Measurements from ENCODE around the gene TECTA. TPM values are rescaled to one million over a fixed set of nuclear protein-coding genes. Genes with fewer than 3 reads are reported as not detected.
"Not testable (repeated sequence)": the region's sequence is repeated elsewhere in the genome, so short reads cannot be mapped to it uniquely, and the experiment has no call there.

Gene TECTA
- polyA plus RNA-seq, 4 donors, result 1.7 to 2.5 (median 2.1) TPM

DNA sequence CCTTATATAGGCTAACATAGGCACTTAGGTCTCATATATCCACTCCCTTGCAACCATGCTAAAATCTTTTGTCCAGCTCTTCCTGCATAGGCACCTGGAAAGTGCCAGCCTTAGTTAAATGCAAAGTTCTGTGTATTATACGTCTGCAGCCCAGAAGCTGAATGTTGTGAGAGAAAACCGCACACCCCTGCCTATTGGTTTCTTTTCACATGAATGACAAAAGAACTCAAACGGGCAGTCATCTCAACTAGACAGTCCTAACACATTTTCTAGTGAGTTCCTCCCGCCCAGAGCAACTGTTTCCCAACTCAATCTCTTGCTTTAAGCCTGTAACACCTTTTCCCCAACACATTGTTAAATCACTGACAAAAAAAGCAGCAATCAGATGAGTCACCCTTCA lies 122.1 kb downstream of the TECTA start:
- no peak for DNase-seq (ENCODE audit: low read depth in 4 of 4, low spot score in 3 of 4)

DNA sequence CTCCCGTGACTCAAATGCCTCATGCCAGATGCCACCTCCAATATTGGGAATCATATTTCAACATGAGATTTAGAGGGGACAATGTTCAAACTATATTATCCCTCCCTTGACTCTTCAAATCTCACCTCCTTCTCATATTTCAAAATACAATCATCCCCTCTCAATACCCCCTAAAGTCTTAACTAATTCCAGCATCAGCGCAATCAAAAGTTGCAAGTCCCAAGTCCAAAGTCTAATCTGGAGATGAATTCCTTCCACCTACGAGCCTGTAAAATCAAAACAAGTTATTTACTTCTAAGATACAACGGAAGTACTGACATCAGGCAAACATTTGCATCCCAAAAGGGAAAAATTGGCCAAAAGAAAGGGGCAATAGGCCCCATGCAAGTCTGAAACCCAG lies 124.3 kb downstream of the TECTA start:
- DNase-seq (ENCODE audit: low read depth in 4 of 4, low spot score in 3 of 4), result no peak

DNA sequence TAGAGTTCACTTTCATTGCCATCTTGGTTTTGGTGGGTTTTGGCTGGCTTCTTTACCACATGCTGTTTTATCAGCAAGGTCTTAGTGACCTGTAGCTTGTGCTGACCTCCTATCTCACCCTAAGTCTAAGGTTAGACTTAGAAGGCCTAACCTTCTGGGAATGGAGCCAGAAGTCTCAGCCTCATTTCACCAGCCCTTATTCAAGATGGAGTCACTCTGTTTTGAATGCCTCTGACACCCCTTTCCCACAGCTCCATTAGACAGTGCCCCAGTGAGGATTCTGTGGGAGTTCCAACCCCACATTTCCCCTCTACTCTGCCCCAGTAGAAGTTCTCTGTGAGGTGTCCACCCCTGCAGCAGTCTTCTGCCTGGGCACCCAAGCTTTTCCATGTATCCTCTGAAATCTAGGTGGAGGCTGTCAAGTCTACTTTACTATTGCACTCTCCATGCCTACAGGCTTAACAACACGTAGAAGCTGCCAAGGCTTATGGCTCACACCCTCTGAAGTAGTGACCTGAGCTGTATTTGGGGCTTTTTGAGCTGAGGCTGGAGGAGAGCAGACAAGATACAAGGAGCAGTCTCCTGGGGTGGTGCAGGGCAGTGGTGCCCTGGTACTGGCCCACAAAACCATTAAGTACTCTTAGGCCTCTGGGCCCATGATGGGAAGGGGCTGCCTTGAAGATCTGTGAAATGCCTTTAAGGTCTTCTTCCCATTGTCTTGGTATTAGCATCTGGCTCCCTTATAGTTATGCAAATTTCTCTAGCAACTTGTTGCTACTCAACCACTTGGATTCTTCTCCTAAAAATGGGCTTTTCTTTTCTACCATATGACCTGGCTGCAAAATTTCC lies 125.6 kb downstream of the TECTA start:
- DNase-seq (ENCODE audit: low read depth in 4 of 4, low spot score in 3 of 4), result no peak

- no peak for DNase-seq (ENCODE audit: low read depth in 4 of 4, low spot score in 3 of 4)
These were observed 127.8 kb downstream of the TECTA start for GRCh38 chr11:121228851-121229250.

DNA sequence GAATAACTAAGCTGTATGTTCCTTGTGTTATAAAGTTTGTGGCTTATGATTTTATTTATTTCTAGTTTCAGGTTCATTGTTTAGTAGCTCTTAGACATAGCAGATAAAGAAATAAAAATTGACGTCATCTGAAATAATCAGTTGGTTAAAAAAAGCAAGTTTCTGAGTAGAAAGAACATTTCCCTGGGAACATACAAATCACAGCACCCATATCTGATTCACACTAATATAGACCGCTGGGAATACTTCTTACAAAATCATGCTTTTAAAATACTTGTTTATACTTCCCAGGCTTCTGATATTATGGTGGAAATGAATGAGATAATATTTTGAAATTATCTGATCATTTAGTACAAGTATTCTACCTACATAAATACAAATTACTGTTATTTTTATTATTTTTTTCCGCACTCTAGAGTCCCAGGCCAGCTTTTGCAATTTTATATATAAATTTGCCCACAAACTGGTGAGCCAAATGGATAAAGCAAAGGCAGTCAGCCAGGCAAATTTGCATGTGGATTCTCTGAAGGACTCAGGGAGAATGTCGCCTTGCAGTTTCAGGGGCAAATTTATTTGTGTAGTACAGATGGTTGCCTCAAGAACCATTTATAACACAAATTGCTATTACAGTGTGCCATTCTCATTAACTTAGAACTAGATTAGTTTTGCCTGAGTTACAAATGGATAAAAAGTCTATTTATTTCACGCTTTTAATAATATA lies 128.6 kb downstream of the TECTA start:
- DNase-seq (ENCODE audit: low read depth in 4 of 4, low spot score in 3 of 4), result no peak

- no peak for DNase-seq (ENCODE audit: low read depth in 4 of 4, low spot score in 3 of 4)
These were observed 130.7 kb downstream of the TECTA start for GRCh38 chr11:121231576-121232278.

GRCh38 chr11:121235057-121235456 lies 134.0 kb downstream of the TECTA start:
- DNase-seq (ENCODE audit: low read depth in 4 of 4, low spot score in 3 of 4), result no peak

- no peak for DNase-seq (ENCODE audit: low read depth in 4 of 4, low spot score in 3 of 4)
These were observed 135.3 kb downstream of the TECTA start for GRCh38 chr11:121236115-121237001.

GRCh38 chr11:121237247-121237646 lies 136.2 kb downstream of the TECTA start:
- DNase-seq (ENCODE audit: low read depth in 4 of 4, low spot score in 3 of 4), result not testable (repeated sequence)

DNA sequence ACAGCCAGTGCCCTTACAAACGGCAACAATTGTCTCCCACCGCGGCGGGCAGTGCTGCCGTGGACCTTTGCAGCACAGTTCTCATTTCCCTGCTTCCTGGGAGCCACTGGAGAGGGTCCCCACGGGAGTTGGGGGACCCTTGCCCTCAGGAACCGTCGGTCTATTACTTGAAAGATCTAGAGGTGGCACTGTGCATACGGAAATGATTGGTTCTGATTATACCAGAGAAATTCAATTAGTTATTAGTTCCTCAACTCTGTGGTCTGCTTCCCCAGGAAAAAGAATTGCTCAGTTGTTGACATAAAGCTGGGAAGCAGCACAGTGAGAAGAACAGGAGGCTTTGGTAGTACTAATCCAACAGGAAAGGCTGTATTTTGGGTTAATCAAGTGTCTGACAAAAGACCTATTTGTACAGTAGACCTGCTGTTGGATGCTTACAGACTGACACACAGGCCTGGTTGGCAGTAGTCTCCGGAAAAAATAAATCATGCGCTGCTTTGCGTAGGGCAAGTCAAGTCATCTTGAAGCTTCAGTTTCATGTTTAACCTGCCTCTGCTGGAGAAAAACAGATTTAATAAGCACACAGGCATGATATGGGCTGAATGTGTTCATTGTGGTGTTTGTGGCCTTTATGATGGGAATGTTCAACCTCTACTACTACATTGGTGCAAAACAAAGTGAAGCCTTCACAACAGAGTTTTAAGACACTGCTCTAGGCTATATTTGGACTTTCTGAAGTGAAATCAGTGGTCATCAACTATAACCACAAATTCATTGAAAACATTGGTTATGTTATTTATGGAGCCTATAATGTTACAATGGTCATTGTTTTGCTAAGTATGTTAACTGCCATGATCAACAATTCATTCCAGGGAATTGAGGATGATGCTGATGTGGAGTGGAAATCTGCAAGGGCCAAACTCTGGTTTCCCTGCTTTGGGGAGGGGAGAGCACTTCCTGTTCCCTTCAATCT lies 136.9 kb downstream of the TECTA start:
- no peak for DNase-seq (ENCODE audit: low read depth in 4 of 4, low spot score in 3 of 4)

DNA sequence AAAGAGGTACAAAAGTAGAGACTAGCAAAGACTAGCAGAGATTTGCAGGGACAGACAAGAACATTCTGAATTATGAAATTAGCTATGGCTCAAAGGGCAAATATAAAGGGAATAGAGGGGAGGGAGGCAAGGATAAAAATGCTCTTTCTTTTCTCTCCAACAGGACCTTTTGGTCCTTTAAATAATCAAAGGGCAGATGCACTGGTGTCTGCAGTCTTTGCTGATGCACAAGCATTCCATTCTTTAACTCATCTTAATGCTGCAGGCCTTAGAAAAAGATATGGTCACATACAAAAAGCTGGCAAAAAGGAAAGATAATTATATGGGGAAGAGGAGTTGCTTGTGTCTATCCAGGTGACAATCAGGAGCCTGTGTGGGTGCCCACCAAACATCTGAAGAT lies 137.9 kb downstream of the TECTA start:
- no peak for DNase-seq (ENCODE audit: low read depth in 4 of 4, low spot score in 3 of 4)

- DNase-seq (ENCODE audit: low read depth in 4 of 4, low spot score in 3 of 4), result not testable (repeated sequence)
These were observed 139.0 kb downstream of the TECTA start for GRCh38 chr11:121240001-121240400.

DNA sequence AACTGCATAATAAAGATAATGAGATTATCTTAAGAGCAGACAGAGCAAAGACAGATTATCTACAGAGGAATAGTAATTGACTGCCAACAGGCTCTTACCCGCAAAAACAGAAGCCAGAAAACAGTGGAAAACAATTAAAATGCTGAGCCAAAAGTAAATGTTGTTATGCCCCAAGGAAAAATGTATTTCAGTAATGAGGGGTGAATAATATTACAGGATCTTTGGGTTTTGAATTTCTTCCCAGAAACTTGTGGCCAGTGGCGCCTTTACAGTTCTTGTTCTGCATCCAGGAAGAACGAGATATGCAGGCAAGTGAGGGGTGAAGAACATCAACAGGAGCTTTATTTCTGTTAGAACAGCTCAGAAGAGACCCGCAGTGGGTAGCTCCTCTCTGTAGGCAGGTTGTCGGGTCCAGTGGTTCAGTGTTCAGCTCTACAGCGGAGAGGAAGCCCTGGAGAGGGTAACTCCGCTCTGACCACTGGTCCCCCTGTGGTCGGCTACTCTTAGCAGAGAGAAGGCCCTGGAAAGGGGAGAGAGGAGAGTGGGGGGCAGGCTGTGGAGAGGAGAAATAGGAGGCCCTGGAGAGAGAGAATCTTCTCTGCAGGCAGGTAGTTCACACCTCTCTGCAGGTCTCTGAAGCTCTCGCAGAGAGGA lies 139.7 kb downstream of the TECTA start:
- no peak for DNase-seq (ENCODE audit: low read depth in 4 of 4, low spot score in 3 of 4)

Other genes starting within 250 kb of the TECTA start
- gene TBCEL, start 77.1 kb upstream of the TECTA start, polyA plus RNA-seq (ENCODE audit: insufficient read length in 4 of 4), result 10 to 100 TPM; 21.7 to 28.6 (median 26.3) TPM
- 10 to 100 TPM; 46.4 to 82.8 (median 57.1) TPM for gene SC5D, start 191.5 kb downstream of the TECTA start, polyA plus RNA-seq (ENCODE audit: insufficient read length in 4 of 4)

Data from left renal pelvis (tissue), 4 donors.